CD14-positive monocyte (primary cell): ENCODE results near the gene ANKRD44. TPM values are rescaled to one million over a fixed set of nuclear protein-coding genes. Genes with fewer than 3 reads are reported as not detected.

ENCODE experiments used
- DNase-seq, 3 donors: peaks; one replicate each; pipeline ENCODE4 v3.0.0-alpha.2; 2011 to 2022
- H2AFZ ChIP-seq: 2 replicates; pipeline ENCODE4 v1.6.0; 2012; ENCODE audit warnings: mild to moderate bottlenecking, low read depth, low read length, inconsistent platforms; ENCODE audit not compliant: insufficient read depth, poor library complexity, severe bottlenecking
- H3K27ac ChIP-seq, 2 donors: 1 replicate in 1 of 2; 2 replicates in 1 of 2; pipeline ENCODE4 v1.5.1; 2012 to 2013; ENCODE audit warnings: low read length in 2 of 2, control low read depth in 1 of 2, inconsistent platforms in 1 of 2, low read depth in 1 of 2, mild to moderate bottlenecking in 1 of 2
- H3K27me3 ChIP-seq, 2 donors: one replicate each; pipeline versions ENCODE4 v1.6.0 to v1.6.1; 2011 to 2013; ENCODE audit warnings: low read length in 2 of 2; ENCODE audit not compliant: control insufficient read depth in 2 of 2, insufficient read depth in 2 of 2
- H3K36me3 ChIP-seq, 2 donors: replicated peaks in 1 of 2; 1 replicate in 1 of 2; 2 replicates in 1 of 2; pipeline versions ENCODE4 v1.5.1 to v1.6.1; 2012 to 2013; ENCODE audit warnings: low read length in 2 of 2, control low read depth in 1 of 2, inconsistent platforms in 1 of 2, mild to moderate bottlenecking in 1 of 2; ENCODE audit not compliant: insufficient read depth in 2 of 2, control insufficient read depth in 1 of 2
- H3K4me1 ChIP-seq, 2 donors: 1 replicate in 1 of 2; 2 replicates in 1 of 2; pipeline versions ENCODE4 v1.5.1 to v1.6.1; 2012 to 2013; ENCODE audit warnings: low read length in 2 of 2, control low read depth in 1 of 2, inconsistent platforms in 1 of 2, mild to moderate bottlenecking in 1 of 2, moderate library complexity in 1 of 2; ENCODE audit not compliant: insufficient read depth in 2 of 2, control insufficient read depth in 1 of 2
- H3K4me2 ChIP-seq: replicated peaks from 2 replicates; pipeline ENCODE3; 2012; ENCODE audit warnings: low read length, moderate library complexity, mild to moderate bottlenecking; ENCODE audit not compliant: poor library complexity, severe bottlenecking; ENCODE audit errors: extremely low read depth
- H3K4me3 ChIP-seq, 3 experiments: fragments of 200-600 bp in 1 of 3; sonication (generic) in 1 of 3; replicated peaks in 1 of 3; 1 replicate in 2 of 3; 2 replicates in 1 of 3; pipeline ENCODE4 v1.5.1; 2011 to 2013; ENCODE audit warnings: low read length in 3 of 3, mild to moderate bottlenecking in 3 of 3, control low read depth in 2 of 3, low read depth in 2 of 3, inconsistent platforms in 1 of 3, moderate library complexity in 1 of 3
- H3K79me2 ChIP-seq: 2 replicates; pipeline ENCODE4 v1.6.0; 2012; ENCODE audit warnings: mild to moderate bottlenecking, control low read depth, inconsistent platforms, low read length, moderate library complexity; ENCODE audit not compliant: insufficient read depth
- H3K9ac ChIP-seq: 2 replicates; pipeline ENCODE4 v1.6.0; 2017; ENCODE audit warnings: low read length, mild to moderate bottlenecking; ENCODE audit not compliant: insufficient read depth, poor library complexity, severe bottlenecking
- H3K9me3 ChIP-seq, 2 donors: replicated peaks in 1 of 2; 1 replicate in 1 of 2; 2 replicates in 1 of 2; pipeline versions ENCODE4 v1.5.1 to v1.6.1; 2012 to 2013; ENCODE audit warnings: low read length in 2 of 2, control low read depth in 1 of 2; ENCODE audit not compliant: control insufficient read depth in 1 of 2, insufficient read depth in 1 of 2
- H4K20me1 ChIP-seq: 2 replicates; pipeline ENCODE4 v1.6.0; 2012; ENCODE audit warnings: mild to moderate bottlenecking, low read length, control low read depth, moderate library complexity; ENCODE audit not compliant: insufficient read depth
- H3K27ac Mint-ChIP-seq, 7 donors: one replicate each; pipeline ENCODE4 v1.8.0; 2020; ENCODE audit warnings: mild to moderate bottlenecking in 7 of 7, mixed read lengths in 7 of 7, moderate library complexity in 6 of 7, inconsistent platforms in 2 of 7
- H3K27me3 Mint-ChIP-seq, 3 donors: one replicate each; pipeline ENCODE4 v1.8.0; 2021 to 2022; ENCODE audit warnings: low read depth in 3 of 3, mild to moderate bottlenecking in 3 of 3, mixed read lengths in 3 of 3, moderate library complexity in 3 of 3, inconsistent platforms in 1 of 3
- H3K36me3 Mint-ChIP-seq, 2 donors: one replicate each; pipeline ENCODE4 v1.8.0; 2020; ENCODE audit warnings: mixed read lengths in 2 of 2, inconsistent platforms in 1 of 2, mild to moderate bottlenecking in 1 of 2
- H3K4me1 Mint-ChIP-seq: one replicate; pipeline ENCODE4 v1.8.0; 2020; ENCODE audit warnings: mild to moderate bottlenecking, mixed read lengths
- H3K4me3 Mint-ChIP-seq, 2 donors: one replicate each; pipeline ENCODE4 v1.8.0; 2020; ENCODE audit warnings: mild to moderate bottlenecking in 2 of 2, mixed read lengths in 2 of 2, moderate library complexity in 1 of 2
- H3K9me3 Mint-ChIP-seq, 7 donors: one replicate each; pipeline ENCODE4 v1.8.0; 2020 to 2022; ENCODE audit warnings: mixed read lengths in 7 of 7, mild to moderate bottlenecking in 6 of 7, moderate library complexity in 6 of 7, inconsistent platforms in 2 of 7
- CTCF ChIP-seq: fragments of 200-600 bp; IDR thresholded peaks from one replicate; pipeline ENCODE4 v1.8.0; 2022; ENCODE audit warnings: antibody characterized with exemption, mild to moderate bottlenecking
- whole genome bisulfite sequencing: methylation state at CpG from one replicate; pipeline ENCODE4 v1.1.5; 2013; ENCODE audit warnings: missing lambda C conversion rate; ENCODE audit not compliant: insufficient coverage; 5-methylcytosine and 5-hydroxymethylcytosine counted together
- intact Hi-C, 2 donors: fragments of 100-400 bp; cut with micrococcal nuclease; formaldehyde crosslinking; loops; one replicate each; pipeline versions ENCODE4 v1.15.0 to v1.15.1; 2023
- polyA plus RNA-seq, 3 donors: library from polyadenylated mRNA; depleted of rRNA in 1 of 3; unstranded in 2 of 3; stranded (reverse) in 1 of 3; fragments of 300-500 nt in 2 of 3; fragments of >200 nt in 1 of 3; fragmentation: Illumina TruSeq in 2 of 3; gene quantifications; 1 replicate in 2 of 3; 2 replicates in 1 of 3; pipeline ENCODE4 v1.2.3, GENCODE V29; 2012 to 2021

Gene ANKRD44
- polyA plus RNA-seq, 3 donors = 55.7 to 91.9 (median 64.9) TPM

- Histone ChIP-seq H3K36me3 (peaks cover 10 to 44% of the 10 kb centered on the region in 2 donors), H3K4me3 (no peak overlapping the region), H4K20me1 (peaks cover 80% of the 10 kb centered on the region), H3K79me2 (peaks cover 78% of the 10 kb centered on the region), H3K4me1 (peaks cover 33 to 41% of the 10 kb centered on the region in 2 donors), H3K27me3 (no peaks in the 10 kb centered on the region), H3K27ac (peak overlapping the region in 1 of 2 donors; percentile 82), H2AFZ (no peak overlapping the region), H3K4me2 (peak overlapping the region; percentile 37), H3K9me3 (no peaks in the 10 kb centered on the region), H3K9ac (no peak overlapping the region)
- H3K4me1 Mint-ChIP-seq = peaks cover 40% of the 10 kb centered on the region
- peak overlapping the region in 1 of 2 donors; percentile 35 for H3K4me3 Mint-ChIP-seq
- 65% methylated on average over 2 of the region's 4 CpGs for WGBS
- DNase-seq = peak; percentile 27 to 65 (median 60)
- peak overlapping the region; percentile 77 to 94 (median 87) for H3K27ac Mint-ChIP-seq
- no peak for TF ChIP-seq CTCF
- H3K9me3 Mint-ChIP-seq = no peaks in the 10 kb centered on the region
- no peaks in the 10 kb centered on the region for H3K27me3 Mint-ChIP-seq
- intact Hi-C loops = no loop called here
- peaks cover 36 to 51% of the 10 kb centered on the region in 2 donors for H3K36me3 Mint-ChIP-seq
These were observed 173.3 kb downstream of the ANKRD44 start for GRCh38 chr2:197137231-197137630.

- H3K36me3 ChIP-seq = peaks cover 10 to 52% of the 10 kb centered on the region in 2 donors
- H3K79me2 ChIP-seq = peaks cover 82% of the 10 kb centered on the region
- H3K4me2 ChIP-seq = no peak overlapping the region
- H3K9me3 ChIP-seq = no peaks in the 10 kb centered on the region
- no peak overlapping the region for H3K4me3 Mint-ChIP-seq
- WGBS = no CpG with 5 or more reads among the region's 5 CpGs
- no peaks in the 10 kb centered on the region for H3K27me3 ChIP-seq
- intact Hi-C loops = no loop called here
- H4K20me1 ChIP-seq = peaks cover 82% of the 10 kb centered on the region
- H3K27ac ChIP-seq = peak overlapping the region in 1 of 2 donors; percentile 82
- H3K4me1 Mint-ChIP-seq = peaks cover 33% of the 10 kb centered on the region
- peak overlapping the region in 5 of 7 donors; percentile 20 to 91 (median 80) for H3K27ac Mint-ChIP-seq
- H3K4me3 ChIP-seq = no peak overlapping the region
- TF ChIP-seq CTCF = no peak
- peaks cover 42 to 58% of the 10 kb centered on the region in 2 donors for H3K36me3 Mint-ChIP-seq
- no peaks in the 10 kb centered on the region for H3K27me3 Mint-ChIP-seq
- DNase-seq = no peak
- H3K9ac ChIP-seq = no peak overlapping the region
- H3K4me1 ChIP-seq = peaks cover 26 to 33% of the 10 kb centered on the region in 2 donors
- no peak overlapping the region for H2AFZ ChIP-seq
- H3K9me3 Mint-ChIP-seq = no peaks in the 10 kb centered on the region
These were observed 174.1 kb downstream of the ANKRD44 start for GRCh38 chr2:197136452-197136851.
